ENCODE measurements around the gene FAM13A. TPM values are rescaled to one million over a fixed set of nuclear protein-coding genes. Genes with fewer than 3 reads are reported as not detected.

Gene FAM13A
- 84.9 TPM for total RNA-seq

GRCh38 chr4:89056953-89057398 is at the start of gene FAM13A:
TSS of gene FAM13A (minus strand) at chr4:89057185. CDS start at chr4:89056964, 221 bp downstream.

GRCh38 chr4:88697588-88698329 is 359.2 kb downstream of the FAM13A start, which contains the start of gene NAP1L5:
TSS of gene NAP1L5 (minus strand) at chr4:88697829. CDS start at chr4:88697754, 75 bp downstream.

Other genes starting within 250 kb of the FAM13A start
- 23.9 TPM for gene TIGD2, start 54.3 kb upstream of the FAM13A start, total RNA-seq

Measured in camera-type eye (tissue), 1 donor.